LNCAP (cell line): ENCODE results near the gene COL18A1.

Experiments used
- CTCF ChIP-seq: fragments of 450-650 bp; IDR thresholded peaks from 2 replicates; pipeline ENCODE4 v1.5.1; 2017; ENCODE audit warnings: mild to moderate bottlenecking

The COL18A1 gene

GRCh38 chr21:45378258-45378966, 26.6 kb upstream of the COL18A1 start:
- no peak for TF ChIP-seq CTCF

GRCh38 chr21:45379171-45379900, 25.6 kb upstream of the COL18A1 start:
- TF ChIP-seq CTCF, result no peak

GRCh38 chr21:45379901-45380330, 25.0 kb upstream of the COL18A1 start:
- no peak for TF ChIP-seq CTCF

GRCh38 chr21:45380566-45380965, 24.4 kb upstream of the COL18A1 start:
- no peak for TF ChIP-seq CTCF

GRCh38 chr21:45381036-45381787, 23.8 kb upstream of the COL18A1 start:
- TF ChIP-seq CTCF, result no peak

GRCh38 chr21:45381865-45382696, 22.9 kb upstream of the COL18A1 start:
- TF ChIP-seq CTCF, result no peak

- no peak for TF ChIP-seq CTCF
Measured at GRCh38 chr21:45382697-45382997, 22.3 kb upstream of the COL18A1 start.
